ENCODE data around the gene FAM124A. TPM values are rescaled to one million over a fixed set of nuclear protein-coding genes. Genes with fewer than 3 reads are reported as not detected.

The FAM124A gene
- total RNA-seq, 2 experiments from 2014 or later, result 0.07 to 0.25 TPM

- POLR2A ChIA-PET, result no interaction called here
- DNase-seq (no peak), ATAC-seq (no peak)
- Mint-ChIP-seq H3K4me1 (ENCODE audit: low read depth) (no peaks in the 10 kb centered on the region), H3K27ac (no peak overlapping the region), H3K27me3 (peaks cover 2% of the 10 kb centered on the region), H3K4me3 (no peak overlapping the region), H3K9me3 (no peaks in the 10 kb centered on the region), H3K36me3 (ENCODE audit: low read depth) (no peaks in the 10 kb centered on the region)
- CTCF ChIA-PET, result interaction anchor here (1.2 kb wide), 1 partner anchor 11 kb away, joined by 3 read pairs; no protein-coding TSS in a partner anchor
- intact Hi-C loops (cut with micrococcal nuclease), result no loop called here
- TF ChIP-seq CTCF (IDR thresholded peaks at IDR 0.05), result no peak
These were observed 19.5 kb downstream of the FAM124A start for GRCh38 chr13:51241720-51242119.

GRCh38 chr13:51243227-51243626, 21.0 kb downstream of the FAM124A start:
- Mint-ChIP-seq H3K36me3 (ENCODE audit: low read depth) (no peaks in the 10 kb centered on the region), H3K27me3 (peaks cover 6% of the 10 kb centered on the region), H3K9me3 (no peaks in the 10 kb centered on the region), H3K4me3 (no peak overlapping the region), H3K4me1 (ENCODE audit: low read depth) (no peaks in the 10 kb centered on the region), H3K27ac (no peak overlapping the region)
- POLR2A ChIA-PET, result interaction anchor here (0.6 kb wide), 1 partner anchor 1173 kb away, joined by 3 read pairs; no protein-coding TSS in a partner anchor
- ATAC-seq (no peak), DNase-seq (no peak)
- no peak for TF ChIP-seq CTCF (IDR thresholded peaks at IDR 0.05)
- intact Hi-C loops (cut with micrococcal nuclease), result no loop called here
- CTCF ChIA-PET, result no interaction called here

- H3K4me3 Mint-ChIP-seq, result no peak overlapping the region
- POLR2A ChIA-PET, result no interaction called here
- ATAC-seq (no peak), DNase-seq (no peak)
- no peak overlapping the region for H3K27ac Mint-ChIP-seq
- H3K9me3 Mint-ChIP-seq, result no peaks in the 10 kb centered on the region
- H3K4me1 Mint-ChIP-seq (ENCODE audit: low read depth), result no peaks in the 10 kb centered on the region
- H3K36me3 Mint-ChIP-seq (ENCODE audit: low read depth), result no peaks in the 10 kb centered on the region
- peaks cover 6% of the 10 kb centered on the region for H3K27me3 Mint-ChIP-seq
- intact Hi-C loops (cut with micrococcal nuclease), result no loop called here
- CTCF ChIA-PET, result no interaction called here
- no peak for TF ChIP-seq CTCF (IDR thresholded peaks at IDR 0.05)
These were observed 21.6 kb downstream of the FAM124A start for GRCh38 chr13:51243832-51244231.

- intact Hi-C loops (cut with micrococcal nuclease), result no loop called here
- Mint-ChIP-seq H3K4me3 (no peak overlapping the region), H3K36me3 (ENCODE audit: low read depth) (no peaks in the 10 kb centered on the region), H3K27ac (no peak overlapping the region), H3K9me3 (no peaks in the 10 kb centered on the region), H3K4me1 (ENCODE audit: low read depth) (no peaks in the 10 kb centered on the region), H3K27me3 (peaks cover 6% of the 10 kb centered on the region)
- no peak for DNase-seq
- ChIA-PET POLR2A (no interaction called here), CTCF (interaction anchor here (1.3 kb wide), 1 partner anchor 120 kb away, joined by 6 read pairs; no protein-coding TSS in a partner anchor)
- ATAC-seq, result no peak
- no peak for TF ChIP-seq CTCF (IDR thresholded peaks at IDR 0.05)
These were observed 22.6 kb downstream of the FAM124A start for GRCh38 chr13:51244637-51245405.

GRCh38 chr13:51245583-51245982, 23.4 kb downstream of the FAM124A start:
- no peaks in the 10 kb centered on the region for H3K4me1 Mint-ChIP-seq (ENCODE audit: low read depth)
- H3K9me3 Mint-ChIP-seq, result no peaks in the 10 kb centered on the region
- POLR2A ChIA-PET, result interaction anchor here (0.7 kb wide), 1 partner anchor 1435 kb away, joined by 4 read pairs; no protein-coding TSS in a partner anchor
- CTCF ChIA-PET, result interaction anchor here (1.3 to 5.0 kb wide), 2 partner anchors 40 to 120 kb away, joined by 6 to 20 read pairs; no protein-coding TSS in a partner anchor
- peaks cover 6% of the 10 kb centered on the region for H3K27me3 Mint-ChIP-seq
- DNase-seq, result no peak
- TF ChIP-seq CTCF (IDR thresholded peaks at IDR 0.05), result no peak
- no peak overlapping the region for H3K27ac Mint-ChIP-seq
- H3K4me3 Mint-ChIP-seq, result no peak overlapping the region
- intact Hi-C loops (cut with micrococcal nuclease), result no loop called here
- ATAC-seq, result no peak
- no peaks in the 10 kb centered on the region for H3K36me3 Mint-ChIP-seq (ENCODE audit: low read depth)

Measured in activated CD8-positive, alpha-beta T cell treated with anti-CD3 and anti-CD28 coated beads for 36 hours (primary cell).